ENCODE measurements around the gene MEIOC.

GRCh38 chr17:44637066-44637465 lies 19.2 kb upstream of the MEIOC start:
- TF ChIP-seq CTCF (conservative IDR thresholded peaks at IDR 0.05; ENCODE audit: low read depth, low read length) (no peak), POLR2A (IDR thresholded peaks at IDR 0.05; ENCODE audit: low read depth, low read length) (no peak), CHD1 (IDR thresholded peaks at IDR 0.05; ENCODE audit: low read depth, low read length) (no peak), MAFK (IDR thresholded peaks at IDR 0.05; ENCODE audit: low read depth, low read length) (no peak), ELK1 (IDR thresholded peaks at IDR 0.05; ENCODE audit: borderline replicate concordance, low read depth, low read length) (no peak), USF2 (IDR thresholded peaks at IDR 0.05; ENCODE audit: low read depth, low read length) (no peak), BHLHE40 (IDR thresholded peaks at IDR 0.05; ENCODE audit: low read depth, low read length) (no peak), MAZ (IDR thresholded peaks at IDR 0.05; ENCODE audit: borderline replicate concordance, low read depth, low read length) (no peak), RAD21 (IDR thresholded peaks at IDR 0.05; ENCODE audit: low read length) (no peak), MXI1 (IDR thresholded peaks at IDR 0.05; ENCODE audit: borderline replicate concordance, low read depth, low read length) (no peak)

Data from IMR-90 (cell line).